H1 (cell line): ENCODE data around the gene DPP10. TPM values are rescaled to one million over a fixed set of nuclear protein-coding genes. Genes with fewer than 3 reads are reported as not detected.

Experiments
- CTCF ChIA-PET: fragments of 300-600 bp; sonication (Branson Sonifier 250); formaldehyde crosslinking; loops from one replicate; lab custom pipeline; 2021; ENCODE audit not compliant: partially characterized antibody; lab: Charles Lee
- POLR2A ChIA-PET: fragments of 300-600 bp; sonication (Branson Sonifier 250); formaldehyde crosslinking; loops from one replicate; lab custom pipeline; 2021; ENCODE audit warnings: inconsistent platforms; ENCODE audit not compliant: partially characterized antibody; lab: Charles Lee
- DNase-seq, 2 experiments: peaks; one replicate each; pipeline versions ENCODE4 v3.0.0 to v3.0.0-alpha.2; 2010 to 2022; ENCODE audit warnings: low spot score in 2 of 2, low read depth in 1 of 2, mixed read lengths in 1 of 2
- FAIRE-seq: peaks from 2 replicates; lab custom pipeline; 2011; peaks lifted over from hg19 to GRCh38; lab: Jason Lieb, UNC
- H2AFZ ChIP-seq: 2 replicates; pipeline ENCODE4 v1.8.1; 2012; ENCODE audit warnings: low read length, inconsistent platforms
- H2AK5ac ChIP-seq: 2 replicates; pipeline ENCODE4 v1.6.1; 2013; ENCODE audit warnings: low read depth, low read length
- H2BK120ac ChIP-seq: replicated peaks from 2 replicates; pipeline ENCODE3; 2013; ENCODE audit warnings: low read depth, low read length, inconsistent platforms
- H2BK12ac ChIP-seq: 2 replicates; pipeline ENCODE4 v1.6.1; 2013; ENCODE audit warnings: low read depth, low read length
- H2BK15ac ChIP-seq: 2 replicates; pipeline ENCODE4 v1.6.1; 2013; ENCODE audit warnings: low read length
- H2BK20ac ChIP-seq: 2 replicates; pipeline ENCODE4 v1.6.1; 2013; ENCODE audit warnings: low read length
- H2BK5ac ChIP-seq: 2 replicates; pipeline ENCODE4 v1.6.1; 2013; ENCODE audit warnings: low read depth, low read length
- H3K14ac ChIP-seq: 2 replicates; pipeline ENCODE4 v1.6.1; 2013; ENCODE audit warnings: inconsistent platforms; ENCODE audit not compliant: insufficient read length
- H3K18ac ChIP-seq: 2 replicates; pipeline ENCODE4 v1.6.1; 2013; ENCODE audit warnings: low read length; ENCODE audit errors: extremely low read depth
- H3K23ac ChIP-seq: 2 replicates; pipeline ENCODE4 v1.6.1; 2013; ENCODE audit warnings: inconsistent platforms; ENCODE audit not compliant: insufficient read length
- H3K23me2 ChIP-seq: 2 replicates; pipeline ENCODE4 v1.6.1; 2013; ENCODE audit warnings: low read depth, low read length
- H3K27ac ChIP-seq: 2 replicates; pipeline ENCODE4 v1.6.1; 2011; ENCODE audit warnings: low read depth, low read length, inconsistent platforms
- H3K27me3 ChIP-seq, 4 experiments: replicated peaks in 1 of 4; 1 replicate in 1 of 4; 2 replicates in 3 of 4; pipeline versions ENCODE4 v1.6.1 to v1.8.1; 2011 to 2013; ENCODE audit warnings: low read length in 3 of 4, mild to moderate bottlenecking in 3 of 4, inconsistent platforms in 2 of 4, mixed read lengths in 2 of 4, moderate library complexity in 1 of 4; ENCODE audit not compliant: control insufficient read depth in 3 of 4, insufficient read depth in 3 of 4; ENCODE audit errors: extremely low read depth in 1 of 4
- H3K36me3 ChIP-seq, 4 experiments: 2 replicates each; pipeline versions ENCODE4 v1.6.1 to v1.8.1; 2011 to 2013; ENCODE audit warnings: mild to moderate bottlenecking in 4 of 4, low read length in 3 of 4, moderate library complexity in 2 of 4, control low read depth in 1 of 4, inconsistent platforms in 1 of 4; ENCODE audit not compliant: insufficient read depth in 4 of 4, control insufficient read depth in 2 of 4
- H3K4ac ChIP-seq: replicated peaks from 2 replicates; pipeline ENCODE3; 2013; ENCODE audit warnings: low read length, low read depth, mixed read lengths, inconsistent platforms; ENCODE audit not compliant: insufficient read length
- H3K4me1 ChIP-seq, 4 experiments: replicated peaks in 1 of 4; 1 replicate in 1 of 4; 2 replicates in 3 of 4; pipeline versions ENCODE4 v1.6.1 to v1.8.1; 2011 to 2013; ENCODE audit warnings: low read length in 3 of 4, inconsistent platforms in 2 of 4, mixed read lengths in 1 of 4; ENCODE audit not compliant: insufficient read depth in 4 of 4, control insufficient read depth in 3 of 4
- H3K4me2 ChIP-seq, 2 experiments: 2 replicates each; pipeline versions ENCODE4 v1.6.1 to v1.8.1; 2011 to 2013; ENCODE audit warnings: low read depth in 2 of 2, low read length in 2 of 2, control low read depth in 1 of 2, inconsistent platforms in 1 of 2, mild to moderate bottlenecking in 1 of 2; ENCODE audit not compliant: insufficient read depth in 1 of 2
- H3K4me3 ChIP-seq, 4 experiments: fragments of 200-600, 300-600 bp in 1 of 4; sonication (generic), shearing (Covaris generic), sonication (Bioruptor Twin) in 1 of 4; 2 replicates each; pipeline versions ENCODE4 v1.5.1 to v1.8.1; 2011 to 2016; ENCODE audit warnings: low read length in 4 of 4, low read depth in 3 of 4, control low read depth in 2 of 4, inconsistent platforms in 2 of 4, mild to moderate bottlenecking in 2 of 4, mixed read lengths in 1 of 4, moderate library complexity in 1 of 4; ENCODE audit not compliant: insufficient read depth in 2 of 4; ENCODE audit errors: extremely low read depth in 1 of 4
- H3K56ac ChIP-seq: replicated peaks from 2 replicates; pipeline ENCODE3; 2013; ENCODE audit warnings: low read depth, mild to moderate bottlenecking, mixed read lengths, low read length, inconsistent platforms; ENCODE audit not compliant: insufficient read length
- H3K79me1 ChIP-seq: 2 replicates; pipeline ENCODE4 v1.6.1; 2013; ENCODE audit warnings: low read depth, low read length, control low read depth
- H3K79me2 ChIP-seq, 2 experiments: 2 replicates each; pipeline versions ENCODE4 v1.6.1 to v1.8.1; 2012 to 2013; ENCODE audit warnings: low read length in 2 of 2, mild to moderate bottlenecking in 2 of 2, inconsistent platforms in 1 of 2; ENCODE audit not compliant: insufficient read depth in 2 of 2, control insufficient read depth in 1 of 2
- H3K9ac ChIP-seq, 4 experiments: replicated peaks in 1 of 4; 1 replicate in 1 of 4; 2 replicates in 3 of 4; pipeline versions ENCODE4 v1.6.1 to v1.8.1; 2011 to 2013; ENCODE audit warnings: low read depth in 3 of 4, low read length in 3 of 4, control low read depth in 2 of 4, mild to moderate bottlenecking in 2 of 4, moderate library complexity in 2 of 4, inconsistent platforms in 1 of 4; ENCODE audit errors: extremely low read depth in 1 of 4
- H3K9me3 ChIP-seq, 2 experiments: 2 replicates each; pipeline versions ENCODE4 v1.6.1 to v1.8.1; 2012 to 2013; ENCODE audit warnings: mild to moderate bottlenecking in 2 of 2, moderate library complexity in 2 of 2, control low read depth in 1 of 2, inconsistent platforms in 1 of 2, low read depth in 1 of 2, low read length in 1 of 2, mixed read lengths in 1 of 2; ENCODE audit not compliant: insufficient read depth in 2 of 2
- H4K20me1 ChIP-seq, 2 experiments: replicated peaks in 1 of 2; 2 replicates each; pipeline versions ENCODE3 to v1.8.1; 2011 to 2013; ENCODE audit warnings: inconsistent platforms in 2 of 2, low read length in 2 of 2, mild to moderate bottlenecking in 1 of 2; ENCODE audit not compliant: insufficient read depth in 2 of 2, control insufficient read depth in 1 of 2
- H4K5ac ChIP-seq: 2 replicates; pipeline ENCODE4 v1.6.1; 2013; ENCODE audit warnings: low read length, low read depth, mixed read lengths, inconsistent platforms; ENCODE audit not compliant: insufficient read length
- H4K8ac ChIP-seq: 2 replicates; pipeline ENCODE4 v1.8.0; 2013; ENCODE audit warnings: mild to moderate bottlenecking, moderate library complexity, low read length, inconsistent platforms; ENCODE audit not compliant: insufficient read depth; ENCODE audit errors: extremely low read depth
- H4K91ac ChIP-seq: replicated peaks from 2 replicates; pipeline ENCODE3; 2013; ENCODE audit warnings: low read length, mixed read lengths, inconsistent platforms; ENCODE audit not compliant: insufficient read length
- CEBPB ChIP-seq: IDR thresholded peaks from 2 replicates; pipeline ENCODE4 v1.6.1; 2012; ENCODE audit warnings: low read depth, low read length
- CHD1 ChIP-seq: IDR thresholded peaks from 2 replicates; pipeline ENCODE4 v1.6.1; 2012; ENCODE audit warnings: low read depth, low read length, improper control_type of control experiment
- EP300 ChIP-seq, 2 experiments: IDR thresholded peaks; 1 replicate in 1 of 2; 2 replicates in 1 of 2; pipeline ENCODE4 v1.6.1; 2011 to 2012; ENCODE audit warnings: low read depth in 2 of 2, low read length in 2 of 2, mild to moderate bottlenecking in 2 of 2, borderline replicate concordance in 1 of 2, inconsistent platforms in 1 of 2, moderate library complexity in 1 of 2
- NRF1 ChIP-seq: IDR thresholded peaks from 2 replicates; pipeline ENCODE4 v1.6.1; 2011; ENCODE audit warnings: mild to moderate bottlenecking, low read depth, low read length, improper control_type of control experiment
- PHF8 ChIP-seq: fragments of 200-600 bp; sonication (generic); conservative IDR thresholded peaks from 2 replicates; pipeline ENCODE4 v1.7.1; 2012; ENCODE audit warnings: low read depth, mild to moderate bottlenecking, inconsistent platforms, low read length, moderate library complexity
- POLR2A ChIP-seq, 2 experiments: IDR thresholded peaks; 1 replicate in 1 of 2; 2 replicates in 1 of 2; pipeline ENCODE4 v1.6.1; 2011; ENCODE audit warnings: low read depth in 2 of 2, low read length in 2 of 2, mild to moderate bottlenecking in 2 of 2; ENCODE audit errors: control extremely low read depth in 1 of 2
- RAD21 ChIP-seq, 2 experiments: IDR thresholded peaks in 1 of 2; conservative IDR thresholded peaks in 1 of 2; 2 replicates each; pipeline ENCODE4 v1.6.1; 2011; ENCODE audit warnings: low read depth in 2 of 2, low read length in 2 of 2, improper control_type of control experiment in 1 of 2, inconsistent platforms in 1 of 2, mild to moderate bottlenecking in 1 of 2, moderate library complexity in 1 of 2
- RBBP5 ChIP-seq: IDR thresholded peaks from 2 replicates; pipeline ENCODE4 v1.7.1; 2012; ENCODE audit warnings: low read depth, mild to moderate bottlenecking, inconsistent platforms, low read length, moderate library complexity, borderline replicate concordance
- RNF2 ChIP-seq: fragments of 200-900, 300-1000 bp; sonication (generic); IDR thresholded peaks from 2 replicates; pipeline ENCODE4 v1.7.1; 2016; ENCODE audit warnings: borderline replicate concordance, low read depth, mild to moderate bottlenecking, antibody characterized with exemption, low read length; ENCODE audit not compliant: poor library complexity, severe bottlenecking; ENCODE audit errors: missing control alignments
- TAF7 ChIP-seq: optimal IDR thresholded peaks from 2 replicates; pipeline ENCODE3; 2011; ENCODE audit warnings: low read depth, mild to moderate bottlenecking, inconsistent platforms, low read length, moderate library complexity, borderline replicate concordance
- TBP ChIP-seq: IDR thresholded peaks from 2 replicates; pipeline ENCODE4 v1.6.1; 2011; ENCODE audit warnings: low read depth, low read length, improper control_type of control experiment
- YY1 ChIP-seq: IDR thresholded peaks from 2 replicates; pipeline ENCODE4 v1.6.1; 2011; ENCODE audit warnings: low read depth, mild to moderate bottlenecking, low read length
- WGBS, 2 experiments: shearing (Covaris generic) in 1 of 2; methylation state at CpG; one replicate each; pipeline versions ENCODE4 v1.1.6 to v1.1.7; 2013 to 2015; ENCODE audit warnings: low lambda C conversion rate in 2 of 2, mixed read lengths in 2 of 2, inconsistent platforms in 1 of 2, low coverage in 1 of 2, missing lambda C conversion rate in 1 of 2; ENCODE audit not compliant: insufficient replicate concordance in 2 of 2, insufficient coverage in 1 of 2, insufficient read length in 1 of 2; ENCODE audit errors: extremely low coverage in 1 of 2, missing lambda C conversion rate in 1 of 2; 5-methylcytosine and 5-hydroxymethylcytosine counted together
- polyA plus RNA-seq, 7 experiments: library from polyadenylated mRNA; depleted of rRNA in 3 of 7; stranded (reverse) in 5 of 7; unstranded in 2 of 7; fragments of >200 nt in 5 of 7; fragments of 200-250 nt in 2 of 7; gene quantifications; 1 replicate in 5 of 7; 2 replicates in 1 of 7; 4 replicates in 1 of 7; pipeline versions ENCODE4 v1.2.1 to v1.2.3, GENCODE V29; 2011 to 2013; ENCODE audit warnings: missing spikeins in 2 of 7, mixed read lengths in 2 of 7
- total RNA-seq: library from RNA; stranded (reverse); fragmentation: NEBNext Ultra II Directional; extraction: Animal tissue kit (Norgen Biotek cat#: 25700); gene quantifications from 2 replicates; pipeline ENCODE4 v1.2.1, GENCODE V29; 2021
- TF ChIP-seq, protein P1 (sequence below): IDR thresholded peaks from 2 replicates; pipeline ENCODE4 v1.6.1; 2011; ENCODE audit warnings: low read length, improper control_type of control experiment

Gene DPP10
- total and polyA plus RNA-seq, 2 of the 8 experiments (the other 6 are each of a cell fraction or from before 2014, with no cell fraction given): 3.3 to 7.2 TPM

DNA sequence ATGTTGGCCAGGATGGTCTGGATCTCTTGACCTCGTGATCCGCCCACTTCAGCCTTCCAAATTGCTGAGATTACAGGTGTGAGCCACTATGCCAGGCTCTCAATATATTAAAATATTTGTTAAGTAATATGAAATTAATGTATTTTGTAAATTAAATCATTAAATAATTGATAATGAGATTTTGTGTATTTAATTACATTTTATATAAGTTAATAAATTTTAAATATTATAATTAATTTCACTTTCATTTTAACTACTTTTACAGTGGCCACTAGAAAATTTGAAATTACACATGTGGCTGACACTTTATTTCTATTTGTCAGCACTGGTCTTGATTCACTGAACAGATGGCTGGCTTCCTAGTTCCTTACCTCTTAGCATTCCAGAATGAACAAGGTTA, 102.6 kb downstream of the DPP10 start:
- H2BK12ac ChIP-seq: no peak overlapping the region
- no peaks in the 10 kb centered on the region for H3K79me2 ChIP-seq
- TF ChIP-seq RAD21 (IDR thresholded peaks at IDR 0.05 in 1 of 2, conservative IDR thresholded peaks at IDR 0.05 in 1 of 2; ENCODE audit: low read depth in 2 of 2, low read length in 2 of 2) (no peak), CHD1 (no peak), TBP (no peak), TAF7 (no peak), CEBPB (no peak), PHF8 (no peak), RBBP5 (no peak), NRF1 (no peak), EP300 (IDR thresholded peaks at IDR 0.05; ENCODE audit: borderline replicate concordance in 1 of 2, low read depth in 2 of 2, low read length in 2 of 2) (no peak), YY1 (no peak), POLR2A (IDR thresholded peaks at IDR 0.05; ENCODE audit: control extremely low read depth in 1 of 2, low read depth in 2 of 2, low read length in 2 of 2) (no peak), RNF2 (no peak)
- TF ChIP-seq, protein P1, sequence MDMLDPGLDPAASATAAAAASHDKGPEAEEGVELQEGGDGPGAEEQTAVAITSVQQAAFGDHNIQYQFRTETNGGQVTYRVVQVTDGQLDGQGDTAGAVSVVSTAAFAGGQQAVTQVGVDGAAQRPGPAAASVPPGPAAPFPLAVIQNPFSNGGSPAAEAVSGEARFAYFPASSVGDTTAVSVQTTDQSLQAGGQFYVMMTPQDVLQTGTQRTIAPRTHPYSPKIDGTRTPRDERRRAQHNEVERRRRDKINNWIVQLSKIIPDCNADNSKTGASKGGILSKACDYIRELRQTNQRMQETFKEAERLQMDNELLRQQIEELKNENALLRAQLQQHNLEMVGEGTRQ: no peak

More for the DNA sequence above, 102.6 kb downstream of the DPP10 start:
- H2AK5ac ChIP-seq: no peak overlapping the region
- no peaks in the 10 kb centered on the region for H3K23me2 ChIP-seq
- ChIA-PET CTCF (interaction anchor here (1.0 to 1.9 kb wide), 2 partner anchors 369 to 568 kb away, joined by 3 to 6 read pairs; no protein-coding TSS in a partner anchor), POLR2A (no interaction called here)
- no peak overlapping the region for H3K4me2 ChIP-seq
- H3K27ac ChIP-seq: no peak overlapping the region
- no peak overlapping the region for H3K9ac ChIP-seq
- no peaks in the 10 kb centered on the region for H4K20me1 ChIP-seq
- no peak overlapping the region for H3K4ac ChIP-seq
- no peak overlapping the region for H3K23ac ChIP-seq
- no peak overlapping the region for H2BK120ac ChIP-seq
- no peak overlapping the region for H2AFZ ChIP-seq
- H4K91ac ChIP-seq: no peak overlapping the region
- no peak overlapping the region for H4K5ac ChIP-seq
- no peak overlapping the region for H4K8ac ChIP-seq
- H3K4me1 ChIP-seq: peaks cover 0 to 3% (median 1%) of the 10 kb centered on the region in 4 experiments; a peak in 2 of 7 replicates
- FAIRE-seq: no peak
- H3K56ac ChIP-seq: no peak overlapping the region
- no peak for DNase-seq
- H3K79me1 ChIP-seq: no peaks in the 10 kb centered on the region
- 94% methylated on average over 2 of the region's 2 CpGs; no CpG with 5 or more reads in 1 of the 2 experiments for WGBS, 2 experiments
- no peaks in the 10 kb centered on the region for H3K36me3 ChIP-seq
- no peaks in the 10 kb centered on the region for H3K27me3 ChIP-seq
- H3K9me3 ChIP-seq: no peaks in the 10 kb centered on the region
- H2BK5ac ChIP-seq: no peak overlapping the region
- H3K18ac ChIP-seq: no peak overlapping the region
- H2BK15ac ChIP-seq: no peak overlapping the region
- H3K4me3 ChIP-seq: no peak overlapping the region
- H2BK20ac ChIP-seq: no peak overlapping the region
- H3K14ac ChIP-seq: no peak overlapping the region
